SK-N-MC (cell line): ENCODE measurements around the gene HECTD4.
"Not testable (repeated sequence)": the region's sequence is repeated elsewhere in the genome, so short reads cannot be mapped to it uniquely, and the experiment has no call there.

Experiments used
- DNase-seq: peaks from one replicate; pipeline ENCODE4 v3.0.0-alpha.2; 2011; ENCODE audit warnings: low read depth, low spot score
- H3K27ac ChIP-seq: fragments of 200-600 bp; sonication (generic); 2 replicates; pipeline ENCODE4 v1.5.1; 2016; ENCODE audit warnings: mixed run types
- H3K36me3 ChIP-seq: fragments of 200-600 bp; sonication (generic); 2 replicates; pipeline ENCODE4 v1.6.1; 2017; ENCODE audit warnings: antibody characterized with exemption, low read length, mixed read lengths; ENCODE audit not compliant: insufficient read depth
- H3K4me3 ChIP-seq: fragments of 200-600 bp; sonication (generic); 2 replicates; pipeline ENCODE4 v1.5.1; 2016
- H3K9ac ChIP-seq: fragments of 200-600 bp; sonication (generic); 2 replicates; pipeline ENCODE4 v1.8.0; 2017; ENCODE audit warnings: mixed run types, mixed read lengths; ENCODE audit not compliant: insufficient read length
- H3K9me3 ChIP-seq: fragments of 200-600 bp; sonication (generic); 2 replicates; pipeline ENCODE4 v1.6.1; 2017; ENCODE audit warnings: low read depth, mild to moderate bottlenecking, antibody characterized with exemption, low read length, moderate library complexity, mixed read lengths
- EZH2 ChIP-seq: fragments of 200-600 bp; sonication (generic); IDR thresholded peaks from one replicate; pipeline ENCODE4 v1.6.1; 2017; ENCODE audit warnings: antibody characterized with exemption
- FOXP2 ChIP-seq: optimal IDR thresholded peaks from 2 replicates; pipeline ENCODE3; 2011; ENCODE audit warnings: mild to moderate bottlenecking, moderate library complexity; ENCODE audit not compliant: insufficient read depth; ENCODE audit errors: extremely low read length, control extremely low read depth
- POLR2AphosphoS5 ChIP-seq: IDR thresholded peaks from 2 replicates; pipeline ENCODE4 v1.6.1; 2012; ENCODE audit warnings: mild to moderate bottlenecking, low read depth, low read length, borderline replicate concordance

HECTD4 gene

GRCh38 chr12:112341046-112341825 lies 41.0 kb downstream of the HECTD4 start:
- Histone ChIP-seq H3K4me3 (no peak overlapping the region), H3K9ac (no peak overlapping the region), H3K9me3 (peaks cover 5% of the 10 kb centered on the region; the same call in 1 of the 2 replicates), H3K36me3 (peaks cover 12% of the 10 kb centered on the region), H3K27ac (no peak overlapping the region)
- TF ChIP-seq FOXP2 (no peak), EZH2 (no peak), POLR2AphosphoS5 (no peak)
- no peak for DNase-seq

GRCh38 chr12:112340230-112340629 lies 42.0 kb downstream of the HECTD4 start:
- peaks cover 5% of the 10 kb centered on the region; the same call in 1 of the 2 replicates for H3K9me3 ChIP-seq
- H3K4me3 ChIP-seq = no peak overlapping the region
- no peak for DNase-seq
- no peak overlapping the region for H3K27ac ChIP-seq
- TF ChIP-seq EZH2 = no peak
- no peak for TF ChIP-seq POLR2AphosphoS5
- TF ChIP-seq FOXP2 = no peak
- H3K36me3 ChIP-seq = peaks cover 12% of the 10 kb centered on the region
- no peak overlapping the region for H3K9ac ChIP-seq

DNA sequence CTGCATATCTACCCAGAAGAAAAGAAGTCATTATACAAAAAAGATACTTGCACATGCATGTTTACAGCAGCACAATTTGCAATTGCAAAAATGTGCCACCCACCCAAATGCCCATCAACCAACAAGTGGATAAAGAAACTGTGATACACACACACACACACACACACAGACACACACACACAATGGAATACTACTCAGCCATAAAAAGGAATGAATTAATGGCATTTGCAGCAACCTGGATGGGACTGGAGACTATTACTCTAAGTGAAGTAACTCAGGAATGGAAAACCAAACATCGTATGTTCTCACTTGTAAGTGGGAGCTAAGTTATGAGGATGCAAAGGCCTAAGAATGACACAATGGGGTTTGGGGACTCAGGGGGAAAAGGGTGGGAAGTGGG lies 47.2 kb downstream of the HECTD4 start:
- H3K27ac ChIP-seq, DNase-seq, H3K9ac ChIP-seq, H3K9me3 ChIP-seq, H3K4me3 ChIP-seq: not testable (repeated sequence)
- H3K36me3 ChIP-seq = peaks cover 12% of the 10 kb centered on the region

DNA sequence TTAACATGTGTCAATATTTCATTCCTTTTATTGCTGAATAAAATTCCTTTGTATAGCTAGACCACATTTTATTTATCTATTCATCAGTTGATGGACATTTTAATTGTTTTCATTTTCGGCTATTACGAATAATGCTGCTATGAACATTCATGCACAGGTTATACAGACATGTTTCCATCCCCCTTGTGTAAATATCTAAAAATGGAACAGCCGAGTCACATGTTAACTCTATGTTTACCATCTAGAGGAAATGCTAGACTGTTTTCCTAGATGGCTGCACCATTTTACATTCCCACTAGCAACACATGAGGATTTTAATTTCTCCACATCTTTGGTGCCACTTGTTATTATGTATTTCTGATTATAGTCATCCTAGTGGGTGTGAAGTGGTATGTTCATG lies 49.2 kb downstream of the HECTD4 start:
- Histone ChIP-seq H3K9me3 (0 out of 2 replicates have a peak, but pooled peaks cover 3% of the 10 kb centered on the region), H3K36me3 (peaks cover 3% of the 10 kb centered on the region), H3K4me3 (no peak overlapping the region), H3K27ac (peak overlapping the region; percentile 45; the same call in 1 of the 2 replicates), H3K9ac (no peak overlapping the region)
- TF ChIP-seq POLR2AphosphoS5 = no peak
- no peak for TF ChIP-seq EZH2
- TF ChIP-seq FOXP2 = no peak
- no peak for DNase-seq

- no peak overlapping the region for H3K9ac ChIP-seq
Observed at GRCh38 chr12:112331886-112332285, 50.3 kb downstream of the HECTD4 start.

GRCh38 chr12:112330706-112331105 lies 51.5 kb downstream of the HECTD4 start:
- H3K36me3 ChIP-seq = no peaks in the 10 kb centered on the region
- H3K4me3 ChIP-seq = no peak overlapping the region
- H3K9ac ChIP-seq = no peak overlapping the region
- DNase-seq = no peak
- H3K9me3 ChIP-seq = no peaks in the 10 kb centered on the region
- peak overlapping the region; percentile 11 for H3K27ac ChIP-seq
- TF ChIP-seq POLR2AphosphoS5 (no peak), EZH2 (no peak), FOXP2 (no peak)

More at GRCh38 chr12:112331886-112332285, 50.3 kb downstream of the HECTD4 start:
- no peak overlapping the region for H3K4me3 ChIP-seq
- no peak for TF ChIP-seq POLR2AphosphoS5
- TF ChIP-seq FOXP2 = no peak
- no peak for TF ChIP-seq EZH2
- peak overlapping the region; percentile 11 for H3K27ac ChIP-seq
- no peaks in the 10 kb centered on the region for H3K9me3 ChIP-seq
- no peak for DNase-seq
- H3K36me3 ChIP-seq = no peaks in the 10 kb centered on the region

GRCh38 chr12:112328456-112329124 lies 53.6 kb downstream of the HECTD4 start:
- no peak for DNase-seq
- TF ChIP-seq EZH2 (no peak), FOXP2 (no peak), POLR2AphosphoS5 (no peak)
- no peak overlapping the region for H3K9ac ChIP-seq

GRCh38 chr12:112327209-112327938 lies 54.9 kb downstream of the HECTD4 start:
- Histone ChIP-seq H3K4me3 (peak overlapping the region; percentile 51), H3K9me3 (no peaks in the 10 kb centered on the region), H3K27ac (peak overlapping the region; percentile 99), H3K9ac (peak overlapping the region; percentile 39), H3K36me3 (no peaks in the 10 kb centered on the region)
- no peak for DNase-seq
- TF ChIP-seq POLR2AphosphoS5 = no peak

More at GRCh38 chr12:112328456-112329124, 53.6 kb downstream of the HECTD4 start:
- Histone ChIP-seq H3K27ac (peak overlapping the region; percentile 85), H3K36me3 (no peaks in the 10 kb centered on the region), H3K4me3 (no peak overlapping the region; the same call in 1 of the 2 replicates), H3K9me3 (no peaks in the 10 kb centered on the region)
